ENCODE data around the gene MRPL11. TPM values are rescaled to one million over a fixed set of nuclear protein-coding genes. Genes with fewer than 3 reads are reported as not detected.

Gene MRPL11
- total RNA-seq, 1 experiment from 2014 or later = 105 TPM

DNA sequence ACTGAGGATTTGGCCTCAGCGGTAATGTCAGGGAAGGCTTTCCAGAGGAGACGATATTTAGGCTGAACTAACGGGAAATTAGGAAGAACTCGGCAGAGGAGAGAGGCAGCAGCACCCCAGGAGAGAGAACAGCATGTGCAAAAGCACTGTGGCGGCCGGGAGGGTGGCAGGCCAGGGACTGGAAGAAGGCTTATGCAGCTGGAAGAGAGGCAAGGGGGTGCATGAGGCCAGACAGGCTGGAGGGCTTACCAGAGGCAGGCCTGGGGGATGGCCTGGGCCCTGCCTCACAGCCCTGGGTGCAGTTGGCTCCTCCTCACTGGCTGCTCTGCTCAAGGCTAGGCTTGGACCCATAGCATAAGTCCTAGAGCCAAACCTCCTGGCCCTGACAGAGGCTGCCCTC is 25.5 kb downstream of the MRPL11 start:
- Histone ChIP-seq H3K23ac (ENCODE audit: insufficient read length, low read depth, low read length) (no peak overlapping the region), H2BK15ac (ENCODE audit: low read depth, low read length) (no peak overlapping the region), H3K18ac (ENCODE audit: insufficient read length, low read depth, low read length) (peak overlapping the region; percentile 70), H3K56ac (ENCODE audit: insufficient read length, low read depth, low read length) (no peak overlapping the region), H3T11ph (ENCODE audit: low read length) (no peak overlapping the region), H4K20me1 (ENCODE audit: control insufficient read depth, insufficient read depth, insufficient read length) (no peaks in the 10 kb centered on the region), H3K4ac (ENCODE audit: low read depth, low read length) (no peak overlapping the region), H4K91ac (ENCODE audit: insufficient read length, low read depth, low read length) (no peak overlapping the region), H3K79me1 (ENCODE audit: insufficient read depth, low read depth, low read length, poor library complexity, severe bottlenecking) (no peaks in the 10 kb centered on the region), H3K27ac (ENCODE audit: insufficient read length, low read depth, low read length) (no peak overlapping the region), H3K4me2 (ENCODE audit: insufficient read depth, insufficient read length, low read length) (no peak overlapping the region), H2BK20ac (ENCODE audit: low read depth, low read length, poor library complexity, severe bottlenecking) (no peak overlapping the region), H3K9ac (ENCODE audit: extremely low read depth, insufficient read length, low read length) (no peak overlapping the region), H3K4me1 (ENCODE audit: insufficient read depth, low read length) (peaks cover 16% of the 10 kb centered on the region), H4K8ac (replicated peaks; ENCODE audit: insufficient read length, low read depth, low read length) (no peak overlapping the region), H3K79me2 (ENCODE audit: insufficient read depth, low read length) (no peaks in the 10 kb centered on the region), H2BK120ac (ENCODE audit: low read depth, low read length, poor library complexity, severe bottlenecking) (no peak overlapping the region), H3K9me3 (ENCODE audit: control insufficient read depth, low read depth, low read length) (no peaks in the 10 kb centered on the region), H2BK12ac (ENCODE audit: insufficient read length, low read depth, low read length) (no peak overlapping the region), H2BK5ac (ENCODE audit: insufficient read length, low read length) (no peak overlapping the region), H4K5ac (ENCODE audit: insufficient read length, low read depth, low read length) (no peak overlapping the region), H3K27me3 (ENCODE audit: insufficient read depth, low read length) (no peaks in the 10 kb centered on the region), H2AFZ (ENCODE audit: low read length) (no peak overlapping the region), H3K14ac (ENCODE audit: insufficient read depth, low read length) (peak overlapping the region; percentile 39; the same call in 1 of the 2 replicates), H3K23me2 (ENCODE audit: insufficient read length, low read depth, low read length, poor library complexity, severe bottlenecking) (peaks cover 10% of the 10 kb centered on the region), H2AK5ac (ENCODE audit: insufficient read length, low read length) (no peak overlapping the region)
- peaks cover 56 to 61% of the 10 kb centered on the region in 2 experiments for H3K4me1 Mint-ChIP-seq
- peaks cover 4% of the 10 kb centered on the region for H3K27me3 Mint-ChIP-seq (ENCODE audit: low read depth)
- H3K4me3 Mint-ChIP-seq = peak overlapping the region in 1 of 2 experiments; percentile 37; a peak in 2 of 5 replicates
- TF ChIP-seq, protein P1, sequence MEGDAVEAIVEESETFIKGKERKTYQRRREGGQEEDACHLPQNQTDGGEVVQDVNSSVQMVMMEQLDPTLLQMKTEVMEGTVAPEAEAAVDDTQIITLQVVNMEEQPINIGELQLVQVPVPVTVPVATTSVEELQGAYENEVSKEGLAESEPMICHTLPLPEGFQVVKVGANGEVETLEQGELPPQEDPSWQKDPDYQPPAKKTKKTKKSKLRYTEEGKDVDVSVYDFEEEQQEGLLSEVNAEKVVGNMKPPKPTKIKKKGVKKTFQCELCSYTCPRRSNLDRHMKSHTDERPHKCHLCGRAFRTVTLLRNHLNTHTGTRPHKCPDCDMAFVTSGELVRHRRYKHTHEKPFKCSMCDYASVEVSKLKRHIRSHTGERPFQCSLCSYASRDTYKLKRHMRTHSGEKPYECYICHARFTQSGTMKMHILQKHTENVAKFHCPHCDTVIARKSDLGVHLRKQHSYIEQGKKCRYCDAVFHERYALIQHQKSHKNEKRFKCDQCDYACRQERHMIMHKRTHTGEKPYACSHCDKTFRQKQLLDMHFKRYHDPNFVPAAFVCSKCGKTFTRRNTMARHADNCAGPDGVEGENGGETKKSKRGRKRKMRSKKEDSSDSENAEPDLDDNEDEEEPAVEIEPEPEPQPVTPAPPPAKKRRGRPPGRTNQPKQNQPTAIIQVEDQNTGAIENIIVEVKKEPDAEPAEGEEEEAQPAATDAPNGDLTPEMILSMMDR (conservative IDR thresholded peaks at IDR 0.05) = no peak
- DNase-seq = no peak
- H3K36me3 Mint-ChIP-seq (ENCODE audit: insufficient read depth in 1 of 3, low read depth in 3 of 3) = no peaks in the 10 kb centered on the region
- H3K27ac Mint-ChIP-seq = peak overlapping the region in 2 of 3 experiments; percentile 93 to 97; a peak in 3 of 7 replicates
- H3K9me3 Mint-ChIP-seq = no peaks in the 10 kb centered on the region
- no CpG with 5 or more reads among the region's 6 CpGs for WGBS (ENCODE audit: extremely low coverage, insufficient read length, low lambda C conversion rate)
